ENCODE measurements around the gene ARPC5L.

- TF ChIP-seq E2F5 (CRISPR knock-in tag; IDR thresholded peaks at IDR 0.05): no peak
- TF ChIP-seq ATF2 (CRISPR knock-in tag; IDR thresholded peaks at IDR 0.05; ENCODE audit: borderline replicate concordance, low read depth): no peak
- TF ChIP-seq CTCF (IDR thresholded peaks at IDR 0.05): no peak
- TF ChIP-seq AFF4 (CRISPR knock-in tag; IDR thresholded peaks at IDR 0.05; ENCODE audit: borderline replicate concordance): no peak
These were observed 1.5 kb downstream of the ARPC5L start for GRCh38 chr9:124863371-124863871.
